Measurements from ENCODE around the gene GSTT2B.
"Not testable (repeated sequence)": the region's sequence is repeated elsewhere in the genome, so short reads cannot be mapped to it uniquely, and the experiment has no call there.

GSTT2B gene

DNA sequence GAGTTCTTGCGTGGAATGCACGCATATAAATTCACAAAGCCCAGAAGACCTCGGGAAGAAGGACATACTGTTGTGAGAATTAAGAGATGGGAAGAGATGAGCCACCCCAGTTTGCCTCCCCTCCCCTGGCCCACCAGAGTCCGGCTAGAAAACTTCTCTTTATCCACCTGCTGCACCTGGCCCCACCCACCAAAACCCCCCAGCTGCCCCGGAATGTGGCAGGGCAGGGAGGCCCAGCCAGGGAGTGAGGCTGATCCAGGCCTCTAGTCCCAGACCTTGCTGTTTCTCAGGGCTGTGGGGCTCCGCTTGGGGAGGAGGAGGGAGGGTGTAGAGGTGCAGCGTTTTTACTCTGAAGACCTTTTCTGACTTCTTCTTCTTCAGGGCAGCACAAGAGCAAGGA is 19.6 kb upstream of the GSTT2B start:
- DNase-seq: not testable (repeated sequence)

DNA sequence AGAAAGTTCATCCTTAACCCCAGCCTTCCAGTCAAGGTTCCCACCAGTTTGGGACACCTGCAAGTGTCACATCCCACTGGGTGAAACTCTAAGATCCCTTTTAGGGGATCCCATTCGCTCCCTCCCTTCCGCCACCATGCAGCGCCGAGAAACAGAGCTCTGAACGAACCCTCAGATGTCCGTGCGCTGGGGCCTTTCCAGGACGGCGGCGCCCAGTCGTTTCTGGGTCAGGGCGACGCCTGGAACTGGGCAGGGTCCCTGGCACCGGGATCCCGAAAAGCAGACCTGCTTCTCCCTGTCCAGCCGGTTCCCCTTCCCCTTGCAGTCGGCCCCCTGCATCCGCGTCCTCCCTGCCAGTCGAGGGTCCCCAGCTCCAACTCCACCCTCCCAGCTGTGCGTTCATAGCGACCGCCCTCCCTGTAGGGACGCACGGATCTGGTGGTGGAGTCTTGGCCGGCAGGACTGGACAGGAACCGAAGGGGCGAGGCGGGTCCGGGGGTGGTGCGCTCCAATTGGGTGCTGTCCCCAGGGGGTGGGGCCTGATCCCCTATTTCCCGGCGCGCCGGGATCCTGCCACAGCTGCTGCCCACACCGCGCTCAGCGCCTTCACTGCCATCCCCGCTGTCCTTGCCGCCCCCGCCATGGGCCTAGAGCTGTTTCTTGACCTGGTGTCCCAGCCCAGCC is 18.7 kb upstream of the GSTT2B start, which contains the start of gene GSTT2:
TSS of gene GSTT2 (plus strand) at position 578 of the 684 bp plus-strand sequence.
- not testable (repeated sequence) for DNase-seq

DNA sequence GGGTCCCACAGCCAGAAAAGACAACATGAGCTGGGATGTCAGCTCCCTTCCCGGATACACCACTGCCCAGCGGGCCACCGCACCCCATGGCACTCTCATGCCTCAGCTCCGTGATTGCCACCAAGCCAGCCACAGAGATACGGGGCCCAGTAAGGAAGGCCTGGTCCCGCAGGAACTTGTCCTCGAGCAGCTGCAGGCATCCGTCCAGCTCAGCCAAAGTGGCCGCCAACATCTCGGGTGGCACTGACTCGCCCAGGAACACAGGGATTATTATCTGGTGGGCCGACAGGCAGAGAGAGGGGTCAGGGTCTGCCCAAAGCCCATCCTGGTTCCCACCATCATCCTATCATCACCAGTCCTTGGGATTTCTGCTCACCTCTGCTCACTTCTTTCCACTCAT is 16.3 kb upstream of the GSTT2B start:
- not testable (repeated sequence) for DNase-seq

DNA sequence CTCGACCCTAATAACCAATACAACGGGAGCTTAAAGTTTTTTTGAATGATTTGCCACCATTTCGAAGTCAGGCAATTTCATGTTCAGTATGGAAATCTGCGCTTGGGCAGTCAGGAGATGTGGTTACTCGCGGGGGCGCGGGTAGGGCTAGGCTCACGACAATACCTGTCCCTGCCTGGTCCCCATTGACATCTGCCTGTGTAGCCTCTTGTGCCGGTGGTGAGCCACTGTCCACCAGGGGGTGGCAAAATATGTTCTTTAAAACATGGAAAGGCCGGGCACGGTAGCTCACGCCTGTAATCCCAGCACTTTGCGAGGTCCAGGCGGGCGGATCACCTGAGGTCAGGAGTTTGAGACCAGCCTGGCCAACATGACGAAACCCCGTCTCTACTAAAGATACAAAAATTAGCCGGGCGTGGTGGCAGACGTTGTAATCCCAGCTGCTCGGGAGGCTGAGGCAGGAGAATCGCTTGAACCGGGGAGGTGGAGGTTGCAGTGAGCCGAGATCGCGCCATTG is 13.9 kb upstream of the GSTT2B start:
- DNase-seq: not testable (repeated sequence)

DNA sequence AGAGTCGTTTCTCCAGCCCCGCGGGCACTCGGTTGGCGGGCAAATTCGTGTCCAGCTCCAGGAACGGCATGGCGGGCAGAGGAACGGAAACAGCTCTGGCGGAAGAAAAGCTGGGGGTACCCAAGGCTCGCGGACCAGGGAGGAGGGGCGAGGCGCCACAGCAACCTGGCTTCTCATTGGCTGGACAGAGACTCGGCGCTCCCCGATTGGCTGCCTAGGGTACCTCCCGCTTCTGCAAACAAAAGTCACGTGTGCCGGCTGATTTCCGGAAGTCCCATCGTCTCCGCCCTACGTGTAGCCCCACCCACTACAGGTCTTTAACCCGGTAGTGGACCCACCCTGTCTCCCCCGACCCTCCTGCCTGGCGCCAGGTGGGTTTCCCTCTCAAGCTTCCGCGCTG is 13.3 kb upstream of the GSTT2B start, which contains the start of gene DDT:
TSS of gene DDT (minus strand) at position 97 of the 400 bp plus-strand sequence. CDS start at position 70, 27 bp downstream.
- not testable (repeated sequence) for DNase-seq

DNA sequence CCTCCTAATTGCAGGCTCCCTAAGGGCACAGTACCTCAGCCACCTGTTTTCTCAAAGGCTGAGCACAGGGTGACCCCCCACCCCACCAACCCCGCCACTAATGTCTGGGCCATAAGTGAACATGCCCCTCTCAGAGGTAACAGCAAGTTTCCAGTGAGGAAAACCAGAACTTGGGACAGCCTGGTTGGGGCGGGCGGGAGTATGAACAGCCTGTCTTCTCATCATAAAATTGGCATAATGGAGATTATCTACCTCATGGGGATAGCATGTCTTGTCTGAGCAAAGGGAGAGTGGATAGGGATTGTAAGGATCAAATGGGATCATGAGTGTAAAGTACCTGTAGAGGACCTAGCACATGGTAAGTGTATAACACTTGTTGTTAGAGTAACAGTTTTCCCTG is 10.9 kb upstream of the GSTT2B start:
- DNase-seq: not testable (repeated sequence)

DNA sequence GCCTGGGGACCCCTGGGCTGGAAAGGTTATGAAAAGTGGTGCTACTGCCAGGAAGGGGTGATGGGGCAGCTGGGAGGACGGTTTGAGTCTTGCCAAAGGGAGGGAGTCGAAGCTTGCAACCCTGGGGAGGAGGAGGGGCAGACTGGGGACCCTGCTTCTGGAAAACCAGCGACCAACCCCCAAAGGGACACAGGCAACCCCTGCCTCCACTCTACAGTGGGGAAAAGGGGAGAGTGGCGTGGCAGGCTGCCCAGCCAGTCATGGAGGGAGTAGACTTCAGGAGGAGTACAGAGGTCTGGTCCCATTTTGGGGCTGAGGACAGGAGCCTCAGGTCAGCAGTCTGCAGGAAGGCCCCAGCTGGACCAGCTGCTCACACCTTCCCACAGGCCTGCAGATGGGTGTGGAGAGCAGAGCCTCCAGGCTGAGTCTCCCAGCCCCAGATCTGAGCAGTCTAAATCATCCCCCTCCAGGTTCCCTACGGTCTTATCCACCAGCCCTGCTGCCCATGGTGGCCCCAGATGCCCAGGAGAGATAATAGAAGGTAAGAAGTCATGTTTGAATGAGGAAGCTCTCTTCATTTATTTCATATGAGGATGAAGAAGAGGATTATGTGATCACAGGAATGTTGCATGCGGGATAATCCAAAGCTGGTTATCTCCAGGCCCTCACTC is 10.0 kb upstream of the GSTT2B start:
- no peak for DNase-seq

DNA sequence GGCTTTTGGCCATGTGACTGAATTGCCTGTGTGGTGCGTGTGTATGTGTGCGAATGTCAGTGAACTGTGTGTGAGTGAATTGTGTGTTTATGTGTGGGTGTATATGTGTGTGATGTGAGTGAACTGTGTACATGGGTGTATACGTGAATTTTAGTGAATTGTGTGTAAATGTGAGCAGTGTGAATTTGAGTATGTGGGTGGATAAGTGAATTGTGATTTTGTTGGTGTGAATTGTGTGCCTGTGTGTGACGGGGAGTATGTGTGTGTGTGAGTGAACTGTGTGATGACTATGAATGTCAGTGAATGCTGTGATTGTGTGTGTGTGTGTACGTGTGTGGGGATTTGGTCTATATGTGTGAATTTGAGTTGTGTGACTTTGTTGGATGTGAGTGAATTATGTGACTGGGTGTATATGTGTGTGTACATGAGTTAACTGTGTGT is 9.2 kb upstream of the GSTT2B start:
- DNase-seq: no peak

DNA sequence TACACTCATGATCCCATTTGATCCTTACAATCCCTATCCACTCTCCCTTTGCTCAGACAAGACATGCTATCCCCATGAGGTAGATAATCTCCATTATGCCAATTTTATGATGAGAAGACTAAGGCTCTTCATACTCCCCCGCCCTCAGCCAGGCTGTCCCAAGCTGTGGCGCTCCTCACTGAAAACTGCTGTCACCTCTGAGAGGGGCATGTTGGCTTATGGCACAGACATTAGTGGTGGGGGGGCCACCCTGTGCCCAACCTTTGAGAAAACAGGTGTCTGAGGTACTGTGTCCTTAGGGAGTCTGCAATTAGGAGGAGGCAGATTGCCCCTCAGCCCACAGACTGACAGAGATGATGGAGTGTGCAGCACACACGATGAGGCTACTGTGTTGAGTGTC is 8.1 kb upstream of the GSTT2B start:
- no peak for DNase-seq

DNA sequence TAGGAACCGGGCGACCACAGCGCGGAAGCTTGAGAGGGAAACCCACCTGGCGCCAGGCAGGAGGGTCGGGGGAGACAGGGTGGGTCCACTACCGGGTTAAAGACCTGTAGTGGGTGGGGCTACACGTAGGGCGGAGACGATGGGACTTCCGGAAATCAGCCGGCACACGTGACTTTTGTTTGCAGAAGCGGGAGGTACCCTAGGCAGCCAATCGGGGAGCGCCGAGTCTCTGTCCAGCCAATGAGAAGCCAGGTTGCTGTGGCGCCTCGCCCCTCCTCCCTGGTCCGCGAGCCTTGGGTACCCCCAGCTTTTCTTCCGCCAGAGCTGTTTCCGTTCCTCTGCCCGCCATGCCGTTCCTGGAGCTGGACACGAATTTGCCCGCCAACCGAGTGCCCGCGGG is 5.6 kb upstream of the GSTT2B start, which contains the start of gene DDTL:
TSS of gene DDTL (plus strand) at position 321 of the 400 bp plus-strand sequence. CDS start at position 348, 27 bp downstream.
- DNase-seq: not testable (repeated sequence)

DNA sequence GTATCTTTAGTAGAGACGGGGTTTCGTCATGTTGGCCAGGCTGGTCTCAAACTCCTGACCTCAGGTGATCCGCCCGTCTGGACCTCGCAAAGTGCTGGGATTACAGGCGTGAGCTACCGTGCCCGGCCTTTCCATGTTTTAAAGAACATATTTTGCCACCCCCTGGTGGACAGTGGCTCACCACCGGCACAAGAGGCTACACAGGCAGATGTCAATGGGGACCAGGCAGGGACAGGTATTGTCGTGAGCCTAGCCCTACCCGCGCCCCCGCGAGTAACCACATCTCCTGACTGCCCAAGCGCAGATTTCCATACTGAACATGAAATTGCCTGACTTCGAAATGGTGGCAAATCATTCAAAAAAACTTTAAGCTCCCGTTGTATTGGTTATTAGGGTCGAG is 5.1 kb upstream of the GSTT2B start:
- not testable (repeated sequence) for DNase-seq

DNA sequence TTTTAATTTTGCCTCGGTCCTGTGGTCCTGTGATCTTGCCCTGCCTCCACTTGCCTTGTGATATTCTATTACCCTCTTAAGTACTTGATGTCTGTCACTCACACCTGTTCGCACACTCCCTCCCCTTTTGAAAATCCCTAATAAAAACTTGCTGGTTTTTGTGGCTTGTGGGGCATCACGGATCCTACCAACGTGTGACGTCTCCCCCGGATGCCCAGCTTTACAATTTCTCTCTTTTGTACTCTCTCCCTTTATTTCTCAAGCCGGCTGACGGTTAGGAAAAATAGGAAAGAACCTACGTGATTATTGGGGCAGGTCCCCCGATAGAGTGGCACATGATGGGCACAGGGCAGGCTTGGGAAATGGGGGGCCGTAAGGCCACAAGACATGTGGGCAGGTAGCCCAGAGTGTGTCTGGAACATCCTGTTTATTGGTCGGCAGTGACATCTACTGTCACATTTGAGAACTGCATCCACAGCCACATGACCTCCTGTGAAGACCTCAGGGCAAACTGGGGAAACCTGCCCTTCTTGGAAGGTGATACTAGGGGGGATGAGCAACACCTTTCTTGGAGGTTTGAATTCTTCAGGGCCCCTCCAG is 4.6 kb downstream of the GSTT2B start:
- not testable (repeated sequence) for DNase-seq

DNA sequence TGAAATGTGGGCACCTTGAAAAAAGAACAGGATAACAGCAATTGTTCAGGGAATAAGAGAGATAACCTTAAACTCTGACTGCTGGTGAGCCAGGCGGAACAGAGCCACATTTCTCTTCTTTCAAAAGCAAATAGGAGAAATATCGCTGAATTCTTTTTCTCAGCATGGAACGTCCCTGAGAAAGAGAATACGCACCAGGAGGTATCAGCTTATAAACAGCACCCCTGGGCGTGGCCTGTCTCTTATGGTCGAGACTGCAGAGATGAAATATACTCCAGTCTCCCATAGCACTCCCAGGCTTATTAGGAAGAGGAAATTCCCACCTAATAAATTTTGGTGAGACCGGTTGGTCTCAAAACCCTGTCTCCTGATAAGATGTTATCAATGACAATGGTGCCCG is 5.1 kb downstream of the GSTT2B start:
- DNase-seq: not testable (repeated sequence)

DNA sequence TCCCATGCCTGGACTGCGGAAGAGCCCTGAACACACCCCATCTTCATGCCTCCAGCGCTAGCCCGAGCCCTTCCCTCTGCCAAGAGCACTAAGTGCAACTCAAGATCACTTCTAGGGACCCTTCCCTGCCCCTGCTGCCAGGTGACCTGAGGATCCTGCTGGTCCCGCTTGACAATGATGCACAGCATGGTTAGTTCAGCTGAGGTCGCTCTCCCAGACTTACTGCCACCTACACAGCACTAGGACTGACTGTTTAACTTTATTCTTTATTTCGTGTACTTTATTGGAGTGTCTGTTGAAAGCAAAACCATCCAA is 6.0 kb downstream of the GSTT2B start:
- DNase-seq: not testable (repeated sequence)

DNA sequence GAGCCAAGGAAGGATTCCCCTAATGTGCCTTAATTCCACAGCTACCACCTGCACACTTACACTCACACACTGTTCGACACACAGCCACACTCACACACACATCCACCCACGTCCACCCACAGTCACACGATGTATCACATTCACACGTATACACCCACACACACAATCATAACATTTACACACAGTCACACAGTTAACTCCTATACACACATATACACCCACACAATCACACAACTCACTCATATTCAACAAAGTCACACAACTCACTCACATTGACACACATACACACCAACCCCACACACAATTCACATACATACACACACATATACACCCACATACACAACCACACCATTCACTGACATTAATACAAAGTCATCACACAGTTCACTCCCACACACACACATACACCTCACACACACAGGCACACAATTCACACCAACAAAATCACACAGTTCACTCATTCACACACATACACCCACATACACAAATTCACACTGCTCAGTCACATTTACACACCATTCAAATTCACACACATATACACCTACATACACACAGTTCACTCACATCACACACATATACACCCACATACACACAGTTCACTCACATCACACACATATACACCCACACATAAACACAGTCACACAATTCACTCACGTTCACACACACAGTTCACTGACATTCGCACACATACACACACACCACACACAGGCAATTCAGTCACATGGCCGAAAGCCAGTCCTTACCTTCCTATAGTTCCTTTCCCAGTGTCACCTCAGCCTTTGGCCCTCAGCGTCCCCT is 6.6 kb downstream of the GSTT2B start:
- DNase-seq: not testable (repeated sequence)

DNA sequence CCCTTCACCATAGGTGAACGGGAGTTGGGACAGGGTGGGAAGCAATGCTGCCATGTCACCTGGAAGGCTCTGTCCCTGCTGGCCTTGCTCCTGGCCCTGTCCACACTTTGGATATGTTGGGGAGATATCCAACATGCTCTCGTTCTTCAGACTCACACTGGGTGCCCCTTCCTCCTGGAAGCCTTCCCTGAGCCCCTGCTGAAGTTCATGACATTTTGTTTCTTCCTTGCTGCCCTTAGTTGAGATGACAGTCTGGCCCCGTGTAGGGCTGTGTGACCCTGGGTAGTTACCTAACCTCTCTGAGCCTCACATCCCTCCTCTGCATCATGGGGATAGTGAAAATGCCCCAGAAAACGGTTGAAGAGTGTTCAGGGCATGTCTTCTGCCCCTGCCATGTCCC is 7.5 kb downstream of the GSTT2B start:
- not testable (repeated sequence) for DNase-seq

DNA sequence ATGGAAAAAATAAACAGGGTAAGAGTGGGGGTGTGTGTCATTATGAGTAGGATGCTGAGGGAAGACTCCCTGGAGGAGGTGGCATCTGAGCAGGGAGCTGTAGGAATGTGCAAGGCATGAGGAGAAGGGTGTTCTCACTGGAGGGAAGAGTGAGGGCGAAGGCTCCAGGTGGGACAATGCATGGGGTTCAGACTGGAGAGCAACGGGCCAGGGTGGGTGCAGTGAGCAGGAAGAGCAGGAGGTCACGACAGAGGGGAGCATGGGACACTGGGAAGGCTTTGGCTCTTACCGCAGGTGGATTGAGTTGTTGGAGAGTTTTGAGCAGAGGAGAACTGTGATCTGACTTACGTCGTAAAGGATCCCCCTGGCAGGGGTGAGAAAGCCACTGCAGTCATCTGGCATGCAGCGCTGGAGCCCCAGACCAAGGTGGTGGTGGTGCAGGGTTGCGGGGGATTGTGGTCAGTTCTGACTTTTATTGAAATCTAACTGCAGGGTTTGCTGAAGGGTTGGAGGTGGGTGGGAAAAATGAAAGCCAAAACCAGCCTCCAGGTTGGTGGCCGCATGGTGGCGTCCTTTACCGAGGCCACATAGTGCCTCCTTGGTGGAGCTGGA is 8.1 kb downstream of the GSTT2B start:
- DNase-seq: not testable (repeated sequence)

DNA sequence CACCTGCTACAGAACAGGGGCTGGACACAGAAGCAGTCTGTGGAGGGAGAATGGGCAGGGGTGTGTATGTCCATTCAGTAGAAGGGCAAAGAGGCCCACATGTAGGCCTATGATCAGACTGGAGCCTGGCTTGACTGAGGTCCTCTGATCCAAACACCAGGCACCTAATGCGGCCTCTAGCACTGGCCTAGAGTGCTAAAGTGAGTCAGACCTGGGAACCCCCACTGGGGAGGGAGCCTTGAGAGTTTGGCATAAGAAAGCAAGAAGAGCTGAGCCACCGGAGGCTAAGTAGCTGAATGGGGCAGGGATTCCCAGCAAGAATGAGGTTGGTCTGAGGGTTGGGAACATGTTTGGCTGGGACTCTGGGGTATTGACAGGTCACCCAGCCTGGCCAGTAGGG is 9.6 kb downstream of the GSTT2B start:
- DNase-seq: not testable (repeated sequence)

DNA sequence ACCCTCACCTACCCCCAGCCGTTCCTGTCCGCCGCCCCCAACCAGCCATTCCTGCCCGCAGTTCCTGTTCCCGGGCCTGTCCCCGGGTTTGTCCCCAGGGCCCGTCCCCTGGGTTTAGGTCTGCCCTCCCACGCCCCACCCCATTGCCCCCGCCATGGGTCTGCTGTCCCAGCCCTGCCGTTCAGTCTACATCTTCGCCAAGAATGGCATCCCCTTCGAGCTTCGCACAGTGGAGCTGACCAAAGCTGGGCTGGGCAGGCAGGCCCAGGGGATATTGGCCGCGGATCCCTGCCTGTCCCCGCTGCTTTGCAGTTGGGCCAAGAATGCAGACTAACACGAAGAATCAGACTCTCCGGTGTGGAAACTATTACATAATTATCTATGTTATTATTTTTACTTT is 11.2 kb downstream of the GSTT2B start:
- not testable (repeated sequence) for DNase-seq

DNA sequence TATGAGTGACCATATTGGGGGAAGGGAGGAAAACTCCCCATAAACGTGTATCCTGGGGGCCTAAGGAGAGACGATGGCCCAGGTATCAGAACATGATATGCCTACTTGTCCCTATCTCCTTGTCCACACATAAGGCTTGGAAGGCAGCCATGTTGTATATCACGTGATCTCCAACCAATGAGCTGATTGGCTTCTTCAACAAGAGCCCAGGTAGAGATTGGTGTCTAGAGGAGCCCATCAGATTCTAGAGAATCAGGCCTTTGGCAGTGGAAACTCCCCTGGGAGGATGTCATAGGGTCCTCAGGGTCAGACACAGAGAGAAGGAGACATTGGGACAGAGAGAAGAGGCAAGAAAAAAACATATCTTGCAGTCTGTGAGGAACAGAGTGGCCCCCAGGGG is 13.6 kb downstream of the GSTT2B start:
- DNase-seq: not testable (repeated sequence)

DNA sequence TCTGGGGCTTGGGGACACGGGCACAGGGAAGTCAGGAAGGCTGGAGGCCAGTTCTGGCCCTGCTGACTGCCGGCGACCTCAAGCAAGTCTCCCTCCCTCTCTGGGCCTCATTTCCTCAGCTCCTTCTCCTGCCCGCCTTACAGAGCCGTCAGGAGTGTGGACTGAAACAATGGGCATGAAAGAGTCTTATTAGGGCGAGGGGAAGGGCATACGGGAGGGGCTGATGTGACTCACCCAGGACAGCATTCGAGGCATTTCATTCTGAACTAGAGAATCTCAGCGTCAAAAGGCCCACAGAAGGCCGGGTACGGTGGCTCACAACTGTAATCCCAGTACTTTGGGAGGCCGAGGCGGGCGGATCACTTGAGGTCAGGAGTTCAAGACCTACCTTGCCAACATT is 20.8 kb downstream of the GSTT2B start:
- not testable (repeated sequence) for DNase-seq

DNA sequence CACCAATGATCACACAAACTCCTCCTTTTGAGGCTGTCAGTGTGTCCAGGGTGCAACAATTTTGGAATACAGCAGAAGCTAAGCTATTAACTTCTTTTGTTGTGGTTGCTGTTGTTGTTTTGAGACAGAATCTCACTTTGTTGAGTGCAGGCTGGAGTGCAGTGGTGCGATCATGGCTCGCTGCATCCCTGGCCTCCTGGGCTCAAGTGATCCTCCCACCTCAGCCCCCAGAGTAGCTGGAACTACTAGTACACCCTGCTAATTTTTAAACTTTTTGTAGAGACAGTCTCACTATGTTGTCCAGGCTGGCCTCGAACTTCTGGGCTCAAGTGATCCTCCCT is 22.0 kb downstream of the GSTT2B start:
- no peak for DNase-seq

Data from GOT3 (cell line).